Gastroesophageal sphincter (tissue), 3 donors: ENCODE results near the gene SLC39A1.

Source experiments
- POLR2A ChIP-seq, 2 donors: fragments of 450-650 bp; IDR thresholded peaks; one replicate each; pipeline ENCODE4 v1.6.1; 2017; ENCODE audit warnings: antibody characterized with exemption in 2 of 2, mild to moderate bottlenecking in 2 of 2, moderate library complexity in 1 of 2
- POLR2AphosphoS5 ChIP-seq: sonication (generic); formaldehyde crosslinking; IDR thresholded peaks from one replicate; pipeline ENCODE4 v1.6.1; 2017; ENCODE audit warnings: antibody characterized with exemption
- TF ChIP-seq, protein P1 (sequence below), 4 experiments: fragments of 200-600 bp in 2 of 4; fragments of 450-650 bp in 2 of 4; sonication (generic) in 1 of 4; IDR thresholded peaks; one replicate each; pipeline ENCODE4 v1.5.1; 2017 to 2019; ENCODE audit warnings: antibody characterized with exemption in 4 of 4, mild to moderate bottlenecking in 2 of 4, moderate library complexity in 2 of 4

DNA sequence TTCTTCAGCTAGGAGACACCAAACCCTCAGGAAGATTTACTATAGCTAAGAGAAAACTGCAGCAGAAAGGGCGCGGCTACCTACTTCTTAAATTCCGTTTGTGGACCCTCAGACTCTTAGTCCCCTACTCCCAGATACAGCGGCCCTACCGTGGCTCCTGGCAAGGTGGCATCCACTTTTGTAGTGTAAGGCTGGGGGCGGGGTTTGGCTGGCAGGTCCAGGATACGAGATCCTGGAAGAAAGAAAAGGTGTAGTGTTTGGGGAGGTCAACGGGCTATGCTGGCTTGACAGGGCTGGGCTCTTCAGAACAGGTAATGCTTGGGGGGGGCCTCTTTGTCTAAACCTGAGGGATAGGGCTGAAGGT, 4.6 kb upstream of the SLC39A1 start:
- TF ChIP-seq, protein P1, sequence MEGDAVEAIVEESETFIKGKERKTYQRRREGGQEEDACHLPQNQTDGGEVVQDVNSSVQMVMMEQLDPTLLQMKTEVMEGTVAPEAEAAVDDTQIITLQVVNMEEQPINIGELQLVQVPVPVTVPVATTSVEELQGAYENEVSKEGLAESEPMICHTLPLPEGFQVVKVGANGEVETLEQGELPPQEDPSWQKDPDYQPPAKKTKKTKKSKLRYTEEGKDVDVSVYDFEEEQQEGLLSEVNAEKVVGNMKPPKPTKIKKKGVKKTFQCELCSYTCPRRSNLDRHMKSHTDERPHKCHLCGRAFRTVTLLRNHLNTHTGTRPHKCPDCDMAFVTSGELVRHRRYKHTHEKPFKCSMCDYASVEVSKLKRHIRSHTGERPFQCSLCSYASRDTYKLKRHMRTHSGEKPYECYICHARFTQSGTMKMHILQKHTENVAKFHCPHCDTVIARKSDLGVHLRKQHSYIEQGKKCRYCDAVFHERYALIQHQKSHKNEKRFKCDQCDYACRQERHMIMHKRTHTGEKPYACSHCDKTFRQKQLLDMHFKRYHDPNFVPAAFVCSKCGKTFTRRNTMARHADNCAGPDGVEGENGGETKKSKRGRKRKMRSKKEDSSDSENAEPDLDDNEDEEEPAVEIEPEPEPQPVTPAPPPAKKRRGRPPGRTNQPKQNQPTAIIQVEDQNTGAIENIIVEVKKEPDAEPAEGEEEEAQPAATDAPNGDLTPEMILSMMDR (IDR thresholded peaks at IDR 0.05), result no peak
- no peak for TF ChIP-seq POLR2A (IDR thresholded peaks at IDR 0.05)
- no peak for TF ChIP-seq POLR2AphosphoS5
